ENCODE measurements around the gene GP1BA.

The GP1BA gene

GRCh38 chr17:4937553-4937952 is 5.5 kb downstream of the GP1BA start:
- 100% methylated on average over 15 of the region's 16 CpGs for WGBS (ENCODE audit: insufficient coverage)
- CTCF ChIA-PET = interaction anchor here (1.2 to 1.9 kb wide), 3 partner anchors 9 to 28 kb away, joined by 3 to 8 read pairs (median 8); no protein-coding TSS in a partner anchor

GRCh38 chr17:4938069-4938491 is 6.0 kb downstream of the GP1BA start:
- H3K4me3 ChIP-seq (ENCODE audit: control insufficient read depth in 1 of 7, extremely low read depth in 1 of 7, insufficient read depth in 4 of 7, low read depth in 2 of 7, low read length in 6 of 7) = peak overlapping the region in 1 of 7 experiments; percentile 97

More at GRCh38 chr17:4937553-4937952, 5.5 kb downstream of the GP1BA start:
- peaks cover 0 to 34% (median 14%) of the 10 kb centered on the region in 4 experiments for H3K36me3 ChIP-seq (ENCODE audit: control insufficient read depth in 4 of 4, insufficient read depth in 4 of 4, low read length in 3 of 4)
- H3K4me3 ChIP-seq (ENCODE audit: control insufficient read depth in 1 of 7, extremely low read depth in 1 of 7, insufficient read depth in 4 of 7, low read depth in 2 of 7, low read length in 6 of 7) = no peak overlapping the region
- no peak for DNase-seq
- H3K27ac ChIP-seq (ENCODE audit: insufficient read depth in 1 of 2, low read depth in 1 of 2, low read length in 2 of 2, poor library complexity in 1 of 2, severe bottlenecking in 2 of 2) = no peak overlapping the region
- H3K4me1 ChIP-seq (ENCODE audit: control extremely low read depth in 1 of 4, control insufficient read depth in 4 of 4, insufficient read depth in 4 of 4, low read length in 3 of 4) = peaks cover 6 to 87% (median 60%) of the 10 kb centered on the region in 4 experiments
- H3K9me3 ChIP-seq (ENCODE audit: control extremely low read depth in 1 of 5, control insufficient read depth in 4 of 5, insufficient read depth in 2 of 5, low read depth in 1 of 5, low read length in 4 of 5) = no peaks in the 10 kb centered on the region
- H3K27me3 ChIP-seq (replicated peaks in 2 of 5; ENCODE audit: control insufficient read depth in 4 of 5, insufficient read depth in 5 of 5, low read length in 4 of 5) = no peaks in the 10 kb centered on the region
- POLR2A ChIA-PET = no interaction called here

GRCh38 chr17:4938688-4939545 is 6.8 kb downstream of the GP1BA start:
- POLR2A ChIA-PET = interaction anchor here (1.5 to 2.2 kb wide), 3 partner anchors 10 to 58 kb away, joined by 6 to 17 read pairs (median 8); partner anchors contain the start of genes INCA1, KIF1C and PFN1

More at GRCh38 chr17:4938069-4938491, 6.0 kb downstream of the GP1BA start:
- Histone ChIP-seq H3K27ac (ENCODE audit: insufficient read depth in 1 of 2, low read depth in 1 of 2, low read length in 2 of 2, poor library complexity in 1 of 2, severe bottlenecking in 2 of 2) (peak overlapping the region in 1 of 2 experiments; percentile 96), H3K36me3 (ENCODE audit: control insufficient read depth in 4 of 4, insufficient read depth in 4 of 4, low read length in 3 of 4) (peaks cover 0 to 40% (median 19%) of the 10 kb centered on the region in 4 experiments), H3K27me3 (replicated peaks in 2 of 5; ENCODE audit: control insufficient read depth in 4 of 5, insufficient read depth in 5 of 5, low read length in 4 of 5) (no peaks in the 10 kb centered on the region), H3K4me1 (ENCODE audit: control extremely low read depth in 1 of 4, control insufficient read depth in 4 of 4, insufficient read depth in 4 of 4, low read length in 3 of 4) (peaks cover 6 to 87% (median 60%) of the 10 kb centered on the region in 4 experiments), H3K9me3 (ENCODE audit: control extremely low read depth in 1 of 5, control insufficient read depth in 4 of 5, insufficient read depth in 2 of 5, low read depth in 1 of 5, low read length in 4 of 5) (no peaks in the 10 kb centered on the region)
- POLR2A ChIA-PET = no interaction called here
- CTCF ChIA-PET = interaction anchor here (1.1 to 2.4 kb wide), 3 partner anchors 19 to 29 kb away, joined by 6 to 8 read pairs (median 7); partner anchors contain the start of gene SPAG7
- no peak for DNase-seq
- 91% methylated on average over 6 of the region's 11 CpGs for WGBS (ENCODE audit: insufficient coverage)

GRCh38 chr17:4939546-4939795 is 7.4 kb downstream of the GP1BA start:
- Histone ChIP-seq H3K4me3 (ENCODE audit: control insufficient read depth in 1 of 7, extremely low read depth in 1 of 7, insufficient read depth in 4 of 7, low read depth in 2 of 7, low read length in 6 of 7) (peak overlapping the region; percentile 72 to 97 (median 94)), H3K4me1 (ENCODE audit: control extremely low read depth in 1 of 4, control insufficient read depth in 4 of 4, insufficient read depth in 4 of 4, low read length in 3 of 4) (peaks cover 14 to 89% (median 61%) of the 10 kb centered on the region in 4 experiments), H3K27ac (ENCODE audit: insufficient read depth in 1 of 2, low read depth in 1 of 2, low read length in 2 of 2, poor library complexity in 1 of 2, severe bottlenecking in 2 of 2) (peak overlapping the region; percentile 87 to 96), H3K27me3 (replicated peaks in 2 of 5; ENCODE audit: control insufficient read depth in 4 of 5, insufficient read depth in 5 of 5, low read length in 4 of 5) (no peaks in the 10 kb centered on the region), H3K9me3 (ENCODE audit: control extremely low read depth in 1 of 5, control insufficient read depth in 4 of 5, insufficient read depth in 2 of 5, low read depth in 1 of 5, low read length in 4 of 5) (no peaks in the 10 kb centered on the region), H3K36me3 (ENCODE audit: control insufficient read depth in 4 of 4, insufficient read depth in 4 of 4, low read length in 3 of 4) (peaks cover 0 to 48% (median 25%) of the 10 kb centered on the region in 4 experiments)
- ChIA-PET CTCF (interaction anchor here (0.8 to 2.5 kb wide), 9 partner anchors 9 to 150 kb away, joined by 3 to 16 read pairs (median 4); partner anchors contain the start of genes CHRNE and PFN1), POLR2A (interaction anchor here (0.6 to 2.2 kb wide), 7 partner anchors 10 to 58 kb away, joined by 3 to 17 read pairs (median 6); partner anchors contain the start of genes C17orf107, INCA1, KIF1C and PFN1)
- 0% methylated on average over 16 of the region's 16 CpGs for WGBS (ENCODE audit: insufficient coverage)
- peak in 1 of 3 donors; percentile 34 for DNase-seq

More at GRCh38 chr17:4938688-4939545, 6.8 kb downstream of the GP1BA start:
- H3K27ac ChIP-seq (ENCODE audit: insufficient read depth in 1 of 2, low read depth in 1 of 2, low read length in 2 of 2, poor library complexity in 1 of 2, severe bottlenecking in 2 of 2) = peak overlapping the region; percentile 87 to 96
- H3K36me3 ChIP-seq (ENCODE audit: control insufficient read depth in 4 of 4, insufficient read depth in 4 of 4, low read length in 3 of 4) = peaks cover 0 to 44% (median 23%) of the 10 kb centered on the region in 4 experiments
- H3K4me3 ChIP-seq (ENCODE audit: control insufficient read depth in 1 of 7, extremely low read depth in 1 of 7, insufficient read depth in 4 of 7, low read depth in 2 of 7, low read length in 6 of 7) = peak overlapping the region; percentile 72 to 97 (median 94)
- no peaks in the 10 kb centered on the region for H3K27me3 ChIP-seq (replicated peaks in 2 of 5; ENCODE audit: control insufficient read depth in 4 of 5, insufficient read depth in 5 of 5, low read length in 4 of 5)
- 78% methylated on average over 19 of the region's 19 CpGs for WGBS (ENCODE audit: insufficient coverage)
- peaks cover 12 to 89% (median 61%) of the 10 kb centered on the region in 4 experiments for H3K4me1 ChIP-seq (ENCODE audit: control extremely low read depth in 1 of 4, control insufficient read depth in 4 of 4, insufficient read depth in 4 of 4, low read length in 3 of 4)
- CTCF ChIA-PET = interaction anchor here (1.0 to 2.5 kb wide), 9 partner anchors 10 to 149 kb away, joined by 3 to 16 read pairs (median 4); partner anchors contain the start of genes CHRNE, PFN1 and SPAG7
- DNase-seq = no peak
- H3K9me3 ChIP-seq (ENCODE audit: control extremely low read depth in 1 of 5, control insufficient read depth in 4 of 5, insufficient read depth in 2 of 5, low read depth in 1 of 5, low read length in 4 of 5) = no peaks in the 10 kb centered on the region

GRCh38 chr17:4939796-4940554 is 7.9 kb downstream of the GP1BA start, which contains the start of the genes RNF167 and SLC25A11:
Gene RNF167 (plus strand): TSS chr17:4940268. CDS start chr17:4940910, 642 bp downstream.
Gene SLC25A11 (minus strand): TSS chr17:4940046. CDS start chr17:4939910, 136 bp downstream.
- POLR2A ChIA-PET = interaction anchor here (0.6 to 2.2 kb wide), 7 partner anchors 9 to 57 kb away, joined by 3 to 17 read pairs (median 6); partner anchors contain the start of genes C17orf107, INCA1, KIF1C and PFN1
- DNase-seq = peak; percentile 100
- H3K4me3 ChIP-seq (ENCODE audit: control insufficient read depth in 1 of 7, extremely low read depth in 1 of 7, insufficient read depth in 4 of 7, low read depth in 2 of 7, low read length in 6 of 7) = peak within 1 kb of the TSS; percentile 75 to 97 (median 94)
- CTCF ChIA-PET = interaction anchor here (0.8 to 2.5 kb wide), 9 partner anchors 9 to 150 kb away, joined by 3 to 16 read pairs (median 4); partner anchors contain the start of gene PFN1
- peak within 1 kb of the TSS; percentile 87 to 96 for H3K27ac ChIP-seq (ENCODE audit: insufficient read depth in 1 of 2, low read depth in 1 of 2, low read length in 2 of 2, poor library complexity in 1 of 2, severe bottlenecking in 2 of 2)
- peaks cover 17 to 89% (median 62%) of the 10 kb centered on the region in 4 experiments for H3K4me1 ChIP-seq (ENCODE audit: control extremely low read depth in 1 of 4, control insufficient read depth in 4 of 4, insufficient read depth in 4 of 4, low read length in 3 of 4)
- peaks cover 0 to 53% (median 29%) of the 10 kb centered on the region in 4 experiments for H3K36me3 ChIP-seq (ENCODE audit: control insufficient read depth in 4 of 4, insufficient read depth in 4 of 4, low read length in 3 of 4)
- H3K9me3 ChIP-seq (ENCODE audit: control extremely low read depth in 1 of 5, control insufficient read depth in 4 of 5, insufficient read depth in 2 of 5, low read depth in 1 of 5, low read length in 4 of 5) = no peaks in the 10 kb centered on the region
- WGBS (ENCODE audit: insufficient coverage) = 0% methylated on average over 68 of the region's 72 CpGs
- no peaks in the 10 kb centered on the region for H3K27me3 ChIP-seq (replicated peaks in 2 of 5; ENCODE audit: control insufficient read depth in 4 of 5, insufficient read depth in 5 of 5, low read length in 4 of 5)

- POLR2A ChIA-PET = interaction anchor here (1.0 to 2.2 kb wide), 5 partner anchors 8 to 39 kb away, joined by 3 to 17 read pairs (median 8); partner anchors contain the start of genes PFN1 and SPAG7
- DNase-seq = peak in 2 of 3 donors; percentile 17 to 20
- Histone ChIP-seq H3K27ac (ENCODE audit: insufficient read depth in 1 of 2, low read depth in 1 of 2, low read length in 2 of 2, poor library complexity in 1 of 2, severe bottlenecking in 2 of 2) (peak overlapping the region; percentile 87 to 96), H3K36me3 (ENCODE audit: control insufficient read depth in 4 of 4, insufficient read depth in 4 of 4, low read length in 3 of 4) (peaks cover 0 to 61% (median 36%) of the 10 kb centered on the region in 4 experiments), H3K4me1 (ENCODE audit: control extremely low read depth in 1 of 4, control insufficient read depth in 4 of 4, insufficient read depth in 4 of 4, low read length in 3 of 4) (peaks cover 24 to 89% (median 70%) of the 10 kb centered on the region in 4 experiments), H3K4me3 (ENCODE audit: control insufficient read depth in 1 of 7, extremely low read depth in 1 of 7, insufficient read depth in 4 of 7, low read depth in 2 of 7, low read length in 6 of 7) (peak overlapping the region; percentile 75 to 97 (median 94)), H3K27me3 (replicated peaks in 2 of 5; ENCODE audit: control insufficient read depth in 4 of 5, insufficient read depth in 5 of 5, low read length in 4 of 5) (no peaks in the 10 kb centered on the region), H3K9me3 (ENCODE audit: control extremely low read depth in 1 of 5, control insufficient read depth in 4 of 5, insufficient read depth in 2 of 5, low read depth in 1 of 5, low read length in 4 of 5) (no peaks in the 10 kb centered on the region)
- 0% methylated on average over 14 of the region's 29 CpGs for whole genome bisulfite sequencing (ENCODE audit: insufficient coverage)
- CTCF ChIA-PET = interaction anchor here (0.6 to 2.5 kb wide), 5 partner anchors 22 to 151 kb away, joined by 3 to 16 read pairs (median 4); no protein-coding TSS in a partner anchor
Observed at GRCh38 chr17:4940555-4941318, 8.7 kb downstream of the GP1BA start.
